Right lobe of liver (tissue), 4 donors: ENCODE data around the gene LDLRAD4.

Experiments
- CTCF ChIP-seq, 4 donors: fragments of 200-600 bp in 3 of 4; fragments of 450-650 bp in 1 of 4; IDR thresholded peaks; one replicate each; pipeline versions ENCODE4 v1.5.1 to v1.8.0; 2016 to 2022; ENCODE audit warnings: antibody characterized with exemption in 4 of 4, mild to moderate bottlenecking in 2 of 4
- POLR2A ChIP-seq: fragments of 450-650 bp; IDR thresholded peaks from one replicate; pipeline ENCODE4 v1.6.1; 2017; ENCODE audit warnings: antibody characterized with exemption, mild to moderate bottlenecking
- donor health status: DM: no; HTN: no; CAD: no.
- donor health status: DM: no; HTN: no; CAD: no.
- donor health status: DM: no; HTN: yes; CAD: no.

DNA sequence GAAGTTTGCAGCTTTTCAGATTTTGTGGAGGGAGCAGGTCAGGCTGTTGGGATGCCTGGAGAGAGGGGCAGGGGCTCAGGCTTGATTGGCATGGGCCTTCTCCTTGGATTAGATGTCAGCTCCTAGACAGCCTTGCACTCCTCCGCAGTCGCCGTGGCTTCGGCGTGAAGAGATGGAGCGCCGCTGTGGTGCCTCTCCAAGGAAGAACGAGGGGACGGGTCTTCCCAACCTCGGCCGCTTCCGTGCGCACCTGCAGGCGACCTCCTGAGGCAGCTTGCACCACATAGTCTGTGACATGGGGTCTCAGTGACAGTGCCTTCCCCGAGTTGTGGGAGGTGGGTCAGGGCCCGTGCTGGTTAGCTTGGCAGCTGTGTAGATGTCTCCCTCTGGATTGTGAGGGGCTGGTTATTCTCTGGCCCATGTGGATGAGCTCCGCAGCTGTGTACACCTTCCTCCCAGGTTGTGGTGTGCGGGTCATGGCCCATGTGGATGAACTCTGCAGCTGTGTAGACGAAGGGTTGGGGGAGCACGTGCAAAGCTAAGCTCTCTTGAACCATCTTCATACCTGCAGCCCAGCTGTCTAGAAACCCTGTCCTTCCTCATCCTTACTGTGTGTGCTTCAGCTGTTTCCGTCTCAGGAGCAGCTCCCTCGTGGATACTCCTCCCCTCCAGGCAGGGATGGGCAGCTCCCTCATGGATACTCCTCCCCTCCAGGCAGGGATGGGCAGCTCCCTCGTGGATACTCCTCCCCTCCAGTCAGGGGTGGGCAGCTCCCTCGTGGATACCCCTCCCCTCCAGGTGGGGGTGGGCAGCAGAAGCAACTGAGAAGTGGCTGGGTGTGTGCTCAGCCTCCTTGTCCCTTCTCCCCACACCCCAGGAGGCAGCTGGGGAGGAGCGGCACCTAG, 170.3 kb downstream of the LDLRAD4 start:
- no peak for TF ChIP-seq CTCF (IDR thresholded peaks at IDR 0.05)
- TF ChIP-seq POLR2A: no peak
